ENCODE measurements around the gene UBE2E1.
"Not testable (repeated sequence)": the region's sequence is repeated elsewhere in the genome, so short reads cannot be mapped to it uniquely, and the experiment has no call there.

The UBE2E1 gene

GRCh38 chr3:23822559-23822958 is 16.8 kb downstream of the UBE2E1 start:
- no peak for DNase-seq

GRCh38 chr3:23823620-23824019 is 17.9 kb downstream of the UBE2E1 start:
- no peak for DNase-seq

DNA sequence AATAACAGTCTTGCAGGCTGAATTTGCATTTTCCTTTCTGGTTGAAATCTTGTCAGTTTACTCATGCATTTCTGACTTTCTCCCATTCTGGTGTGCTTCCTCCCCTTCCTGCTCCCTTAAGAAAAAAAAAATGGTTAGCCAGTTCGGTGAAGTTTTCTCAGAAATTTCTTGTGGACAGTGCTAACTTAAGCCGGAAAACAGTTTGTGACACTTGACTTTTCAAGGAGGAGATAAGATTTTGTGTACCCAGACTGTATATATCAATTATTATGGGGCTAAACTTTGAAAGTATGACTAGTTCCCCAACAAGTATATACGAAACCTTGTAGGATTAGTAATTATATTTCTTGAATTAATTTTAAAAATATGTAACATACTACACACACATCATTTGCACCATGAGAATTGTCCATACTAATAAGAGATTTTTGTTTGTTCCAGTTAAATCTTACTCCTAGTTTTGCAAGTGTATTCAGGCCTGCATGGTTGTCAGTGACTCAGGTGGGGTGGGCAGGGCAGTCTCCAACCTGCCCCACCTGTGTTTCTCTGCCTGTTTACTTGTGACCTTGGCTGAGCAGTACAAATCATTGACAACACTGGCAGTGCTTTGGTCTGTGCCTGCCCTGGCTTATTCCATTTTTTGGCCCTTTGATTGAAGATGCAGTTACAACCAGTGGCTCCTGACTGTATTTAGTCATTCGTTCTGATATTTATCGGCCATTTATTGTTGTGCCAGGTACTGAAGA is 19.1 kb downstream of the UBE2E1 start:
- no peak for DNase-seq

GRCh38 chr3:23825802-23826201 is 20.0 kb downstream of the UBE2E1 start:
- no peak for DNase-seq

DNA sequence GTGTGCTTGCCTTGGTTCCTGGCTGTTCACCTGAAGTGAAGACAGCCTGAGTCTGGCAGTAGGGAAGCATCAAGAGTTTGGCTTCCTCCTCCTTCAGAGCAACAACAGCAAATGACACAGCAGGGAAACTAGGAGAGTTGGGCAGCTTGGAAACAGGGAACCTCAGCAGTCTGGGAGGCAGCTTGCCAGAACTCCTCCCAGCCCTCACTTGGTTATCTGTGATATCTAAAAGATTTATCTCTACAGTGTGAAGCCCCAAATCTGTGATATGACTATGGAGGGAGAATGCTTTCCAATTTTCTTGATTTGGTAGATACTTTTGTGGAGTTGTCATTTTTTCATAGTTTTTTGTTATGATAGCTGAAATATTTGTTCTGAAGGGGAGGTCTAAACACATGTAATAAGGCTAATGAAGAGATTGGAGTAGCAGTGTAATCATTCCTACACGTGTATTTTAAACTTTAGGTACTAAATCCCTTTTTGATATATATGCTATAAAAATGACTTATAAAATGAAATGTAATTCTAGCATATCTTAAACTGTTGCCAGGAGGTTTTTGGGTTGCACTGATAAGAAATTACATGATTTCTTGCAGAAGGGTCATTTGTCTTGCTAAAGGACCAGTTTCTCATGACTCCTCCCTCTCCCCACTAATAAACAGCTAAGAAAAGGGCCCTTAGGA is 20.8 kb downstream of the UBE2E1 start:
- no peak for DNase-seq

GRCh38 chr3:23829242-23829934 is 23.6 kb downstream of the UBE2E1 start:
- peak; percentile 18 for DNase-seq

DNA sequence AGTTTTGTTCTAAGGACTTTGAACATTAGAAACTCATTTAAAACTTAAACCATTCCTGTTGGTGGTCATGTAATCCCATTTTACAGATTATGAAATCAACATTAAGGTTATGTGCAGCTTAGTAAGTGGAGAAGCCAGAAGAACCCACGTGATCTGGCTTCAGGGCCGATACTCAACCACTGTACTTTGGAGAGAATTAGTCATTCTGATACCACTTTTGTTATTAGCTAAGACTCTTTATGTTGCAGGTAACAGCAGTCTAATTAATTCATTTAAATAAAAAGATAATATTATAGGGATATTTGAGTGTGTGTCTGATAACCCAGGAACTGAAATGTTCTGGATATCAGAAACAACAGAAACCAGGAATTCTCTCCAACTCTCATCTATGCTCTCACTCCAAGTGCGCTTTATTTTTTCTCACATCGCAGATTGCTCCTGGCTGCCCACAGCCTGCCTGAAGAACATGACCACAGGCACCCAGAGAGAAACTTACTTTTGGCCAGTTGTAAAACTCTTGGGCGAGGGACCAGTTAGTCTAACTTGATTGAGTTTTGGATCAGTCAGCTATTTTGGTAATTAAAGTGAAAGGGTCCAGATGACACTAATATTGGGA is 25.2 kb downstream of the UBE2E1 start:
- DNase-seq: no peak

- no peak for DNase-seq
Observed at GRCh38 chr3:23831517-23832394, 26.0 kb downstream of the UBE2E1 start.

- no peak for DNase-seq
Observed at GRCh38 chr3:23832523-23832922, 26.8 kb downstream of the UBE2E1 start.

GRCh38 chr3:23834082-23834870 is 28.5 kb downstream of the UBE2E1 start:
- DNase-seq: no peak

- DNase-seq: no peak
Observed at GRCh38 chr3:23835087-23835486, 29.3 kb downstream of the UBE2E1 start.

DNA sequence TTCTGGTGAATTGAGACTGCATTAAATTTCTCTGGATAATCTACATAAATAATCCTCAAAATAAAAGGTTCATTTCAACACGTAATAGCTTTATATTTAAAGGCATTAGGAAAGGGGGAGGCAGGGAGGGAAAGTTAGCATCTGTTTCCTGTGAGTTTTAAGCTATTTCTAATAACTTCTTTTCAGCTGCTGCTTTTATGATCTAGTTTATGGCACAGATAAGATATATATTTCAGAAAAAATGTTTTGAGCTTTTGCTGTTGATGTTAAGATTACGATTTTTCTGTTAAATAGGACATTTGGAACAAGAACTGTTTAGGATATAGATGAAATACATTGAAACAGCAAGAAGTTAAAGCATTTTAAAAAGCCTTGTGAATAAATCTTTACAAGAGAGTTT is 30.0 kb downstream of the UBE2E1 start:
- DNase-seq: no peak

- peak; percentile 36 for DNase-seq
Observed at GRCh38 chr3:23836536-23837230, 30.9 kb downstream of the UBE2E1 start.

GRCh38 chr3:23837286-23837685 is 31.5 kb downstream of the UBE2E1 start:
- DNase-seq: no peak

DNA sequence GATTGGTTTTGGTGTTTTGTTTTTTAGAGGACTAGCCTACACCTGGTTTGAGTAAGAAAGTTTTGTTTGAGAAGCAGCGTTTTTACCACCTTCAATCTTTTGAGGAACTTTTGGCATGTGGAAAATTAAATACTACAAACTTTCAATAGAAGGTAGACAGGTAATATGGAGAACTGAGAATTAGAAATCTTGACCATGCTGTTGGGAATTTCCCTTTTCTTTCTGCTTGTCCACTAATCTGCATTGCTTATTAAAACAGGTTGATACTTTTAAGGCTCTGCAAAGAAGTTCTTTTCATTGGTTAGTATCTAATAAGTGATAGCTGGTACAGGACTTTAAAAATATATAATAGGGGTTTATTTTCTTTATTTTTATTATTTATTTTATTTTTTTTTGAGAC is 31.9 kb downstream of the UBE2E1 start:
- no peak for DNase-seq

- no peak for DNase-seq
Observed at GRCh38 chr3:23840521-23840920, 34.8 kb downstream of the UBE2E1 start.

DNA sequence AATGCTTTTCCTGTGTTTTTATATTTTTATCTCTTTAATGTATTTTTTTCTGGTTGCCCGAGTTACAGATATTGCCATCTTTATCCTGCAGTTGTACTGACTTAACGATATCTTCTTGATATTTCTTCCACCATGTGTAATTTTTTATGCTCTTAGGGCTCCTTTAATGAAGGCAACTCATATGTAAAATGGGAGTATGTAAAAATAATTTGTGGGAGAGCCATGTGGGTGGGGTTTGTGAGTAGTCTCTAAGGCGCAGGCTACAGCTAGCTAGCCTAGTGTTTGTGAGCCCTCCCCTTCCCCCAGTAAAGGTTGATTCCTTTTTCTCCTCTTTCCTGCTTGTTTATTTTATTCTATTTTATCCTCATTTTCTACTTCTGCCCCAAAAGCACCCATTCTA is 38.1 kb downstream of the UBE2E1 start:
- no peak for DNase-seq

DNA sequence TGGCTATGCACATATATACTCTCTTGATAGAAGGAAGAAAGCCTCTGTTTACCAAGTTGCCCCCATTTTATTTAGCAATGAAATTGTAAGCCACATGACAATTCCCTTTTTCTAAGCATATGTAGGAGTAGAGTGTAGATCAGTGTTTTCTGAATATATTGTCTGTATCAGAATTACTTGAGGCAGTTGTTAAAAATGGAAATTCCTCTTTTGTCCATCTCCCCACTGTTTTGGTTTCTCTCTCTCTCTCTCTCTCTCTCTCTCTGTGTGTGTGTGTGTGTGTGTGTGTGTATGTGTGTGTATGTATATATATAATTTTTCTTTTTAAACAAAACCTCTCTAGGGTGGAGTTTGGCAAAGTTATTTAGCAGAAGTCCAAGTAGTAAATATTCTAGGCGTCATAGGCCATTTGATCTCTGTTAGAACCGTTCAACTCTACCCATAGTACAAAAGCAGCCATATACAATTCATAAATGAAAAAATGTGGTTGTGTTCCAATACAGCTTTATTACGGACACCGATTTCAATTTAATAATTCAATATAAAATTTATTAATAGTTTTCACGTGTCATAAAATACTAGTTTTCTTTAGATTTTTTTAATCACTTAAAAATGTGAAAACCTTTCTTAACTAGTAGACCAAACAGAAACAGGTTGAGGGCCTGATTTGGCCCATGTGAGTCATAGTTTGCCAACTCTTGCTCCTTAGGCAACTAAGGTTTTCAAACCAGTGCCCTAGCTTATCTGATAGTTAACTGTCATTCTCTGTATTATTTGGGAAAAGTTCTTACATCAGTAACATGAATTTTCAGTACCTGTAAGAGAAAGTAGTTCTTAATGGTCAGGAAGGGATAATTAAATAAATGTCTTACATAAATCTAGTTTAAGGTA is 39.8 kb downstream of the UBE2E1 start:
- DNase-seq: no peak

GRCh38 chr3:23849462-23849861 is 43.7 kb downstream of the UBE2E1 start:
- DNase-seq: not testable (repeated sequence)

- DNase-seq: no peak
Observed at GRCh38 chr3:23856286-23856685, 50.5 kb downstream of the UBE2E1 start.

Measured in GF-D8 (cell line).